ENCODE data around the gene HHLA2.

HHLA2 gene

DNA sequence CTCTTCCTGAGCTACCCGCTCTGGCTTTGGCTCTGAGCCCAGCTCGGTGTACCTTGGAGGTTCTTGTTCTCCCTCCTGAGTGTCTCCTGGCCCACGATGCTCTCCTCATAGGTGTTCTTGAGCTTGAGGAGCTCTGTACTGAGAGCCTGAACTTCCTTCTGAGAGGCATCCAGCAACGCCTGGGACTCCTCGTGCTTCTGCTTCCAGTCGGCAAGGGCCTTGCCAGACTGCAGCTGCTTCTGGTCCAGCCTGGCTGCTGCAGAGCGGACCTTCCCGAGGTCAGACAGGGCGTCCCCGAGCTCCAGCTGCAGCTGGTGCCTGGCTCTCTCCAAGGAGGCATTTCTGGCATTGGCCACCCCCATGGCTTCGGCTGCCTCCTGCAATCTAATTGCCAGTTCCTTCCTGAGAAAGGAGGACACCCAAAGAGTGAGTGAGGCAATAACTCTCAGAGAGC lies 114.2 kb downstream of the HHLA2 start:
- Histone ChIP-seq H3K27me3 (ENCODE audit: insufficient read depth, low read depth, severe bottlenecking) (no peaks in the 10 kb centered on the region), H3K9me3 (ENCODE audit: severe bottlenecking) (no peaks in the 10 kb centered on the region), H3K4me3 (ENCODE audit: low read depth, low read length) (no peak overlapping the region), H3K36me3 (no peaks in the 10 kb centered on the region), H3K27ac (no peak overlapping the region)
- TF ChIP-seq CTCF (IDR thresholded peaks at IDR 0.05; ENCODE audit: low read depth, low read length), result no peak
- no peak for DNase-seq

- no peak for TF ChIP-seq CTCF (IDR thresholded peaks at IDR 0.05; ENCODE audit: low read depth, low read length)
- no peaks in the 10 kb centered on the region for H3K9me3 ChIP-seq (ENCODE audit: severe bottlenecking)
- no peaks in the 10 kb centered on the region for H3K36me3 ChIP-seq
- H3K4me3 ChIP-seq (ENCODE audit: low read depth, low read length), result no peak overlapping the region
- DNase-seq, result no peak
- no peak overlapping the region for H3K27ac ChIP-seq
- no peaks in the 10 kb centered on the region for H3K27me3 ChIP-seq (ENCODE audit: insufficient read depth, low read depth, severe bottlenecking)
Observed at GRCh38 chr3:108412121-108412750, 115.9 kb downstream of the HHLA2 start.

GRCh38 chr3:108414007-108414406 lies 117.7 kb downstream of the HHLA2 start:
- no peak for DNase-seq
- no peaks in the 10 kb centered on the region for H3K9me3 ChIP-seq (ENCODE audit: severe bottlenecking)

DNA sequence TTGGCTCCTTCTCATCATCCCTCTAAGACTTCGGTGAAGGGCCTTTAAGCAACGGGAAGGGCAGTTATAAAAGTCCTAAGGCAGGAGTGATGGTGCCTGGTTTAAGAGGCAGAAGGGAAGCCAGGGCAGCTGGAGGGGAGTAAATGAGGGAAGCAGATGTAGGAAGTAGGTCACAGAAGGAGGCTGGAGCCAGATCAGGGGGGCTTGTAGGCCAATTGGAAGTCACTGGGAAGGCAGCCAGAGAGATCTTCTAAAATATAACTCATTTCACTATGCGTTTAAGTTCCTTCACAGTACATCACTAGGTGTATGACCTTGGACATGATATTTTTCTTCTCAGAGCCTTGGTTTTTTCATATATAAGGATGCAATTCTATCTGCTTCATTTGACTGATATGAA lies 119.3 kb downstream of the HHLA2 start:
- no peak for DNase-seq
- H3K4me3 ChIP-seq (ENCODE audit: low read depth, low read length), result no peak overlapping the region
- no peaks in the 10 kb centered on the region for H3K36me3 ChIP-seq
- no peaks in the 10 kb centered on the region for H3K27me3 ChIP-seq (ENCODE audit: insufficient read depth, low read depth, severe bottlenecking)
- no peak for TF ChIP-seq CTCF (IDR thresholded peaks at IDR 0.05; ENCODE audit: low read depth, low read length)
- no peak overlapping the region for H3K27ac ChIP-seq
- H3K9me3 ChIP-seq (ENCODE audit: severe bottlenecking), result no peaks in the 10 kb centered on the region

More at GRCh38 chr3:108414007-108414406, 117.7 kb downstream of the HHLA2 start:
- no peak overlapping the region for H3K27ac ChIP-seq
- no peaks in the 10 kb centered on the region for H3K36me3 ChIP-seq
- H3K27me3 ChIP-seq (ENCODE audit: insufficient read depth, low read depth, severe bottlenecking), result no peaks in the 10 kb centered on the region
- H3K4me3 ChIP-seq (ENCODE audit: low read depth, low read length), result no peak overlapping the region
- TF ChIP-seq CTCF (IDR thresholded peaks at IDR 0.05; ENCODE audit: low read depth, low read length), result no peak

- Histone ChIP-seq H3K9me3 (ENCODE audit: severe bottlenecking) (no peaks in the 10 kb centered on the region), H3K27me3 (ENCODE audit: insufficient read depth, low read depth, severe bottlenecking) (no peaks in the 10 kb centered on the region), H3K27ac (no peak overlapping the region), H3K4me3 (ENCODE audit: low read depth, low read length) (no peak overlapping the region), H3K36me3 (no peaks in the 10 kb centered on the region)
- TF ChIP-seq CTCF (IDR thresholded peaks at IDR 0.05; ENCODE audit: low read depth, low read length), result no peak
- no peak for DNase-seq
Observed at GRCh38 chr3:108416111-108416869, 119.9 kb downstream of the HHLA2 start.
